Natural killer cell (primary cell): Measurements from ENCODE around the gene TFR2. TPM values are rescaled to one million over a fixed set of nuclear protein-coding genes. Genes with fewer than 3 reads are reported as not detected.
A peak's percentile ranks its signal among the peaks of the same experiment; 100 is the strongest.

ENCODE experiments used
- ATAC-seq, 3 donors: fragments of 150-1000 bp in 2 of 3; fragments of 200-7000 bp in 1 of 3; cut with Tn5 transposase; 1 replicate in 1 of 3; 2 replicates in 2 of 3; pipeline ENCODE4 v1.10.0; 2021; ENCODE audit warnings: mild to moderate bottlenecking in 2 of 3, moderate library complexity in 2 of 3
- DNase-seq, 2 donors: peaks; one replicate each; pipeline versions ENCODE4 v3.0.0 to v3.0.0-alpha.2; 2013 to 2021; ENCODE audit warnings: mixed read lengths in 1 of 2
- H3K27ac ChIP-seq: one replicate; pipeline ENCODE4 v1.5.1; 2013; ENCODE audit warnings: mild to moderate bottlenecking, low read length
- H3K27me3 ChIP-seq: one replicate; pipeline ENCODE4 v1.6.1; 2013; ENCODE audit warnings: low read length; ENCODE audit not compliant: control insufficient read depth, insufficient read depth
- H3K36me3 ChIP-seq: one replicate; pipeline ENCODE4 v1.6.1; 2013; ENCODE audit warnings: low read length; ENCODE audit not compliant: control insufficient read depth, insufficient read depth
- H3K4me1 ChIP-seq: one replicate; pipeline ENCODE4 v1.6.1; 2013; ENCODE audit warnings: low read length; ENCODE audit not compliant: control insufficient read depth, insufficient read depth
- H3K4me3 ChIP-seq: one replicate; pipeline ENCODE4 v1.5.1; 2013; ENCODE audit warnings: low read length
- H3K9me3 ChIP-seq: one replicate; pipeline ENCODE4 v1.6.1; 2013; ENCODE audit warnings: low read length; ENCODE audit not compliant: control insufficient read depth, insufficient read depth
- H3K27ac Mint-ChIP-seq, 2 donors: one replicate each; pipeline ENCODE4 v1.8.0; 2022; ENCODE audit warnings: mild to moderate bottlenecking in 2 of 2, mixed read lengths in 2 of 2, moderate library complexity in 1 of 2
- H3K27me3 Mint-ChIP-seq, 2 donors: one replicate each; pipeline ENCODE4 v1.8.0; 2022; ENCODE audit warnings: low read depth in 2 of 2, mixed read lengths in 2 of 2
- H3K36me3 Mint-ChIP-seq: one replicate; pipeline ENCODE4 v1.8.0; 2022; ENCODE audit warnings: mixed read lengths
- H3K4me1 Mint-ChIP-seq, 2 donors: one replicate each; pipeline ENCODE4 v1.8.0; 2022; ENCODE audit warnings: mixed read lengths in 2 of 2
- H3K4me3 Mint-ChIP-seq: one replicate; pipeline ENCODE4 v1.8.0; 2022; ENCODE audit warnings: mild to moderate bottlenecking, moderate library complexity, mixed read lengths
- H3K9me3 Mint-ChIP-seq, 2 donors: one replicate each; pipeline ENCODE4 v1.8.0; 2022; ENCODE audit warnings: mixed read lengths in 2 of 2
- CTCF ChIP-seq: fragments of 200-600 bp; IDR thresholded peaks from one replicate; pipeline ENCODE4 v1.8.0; 2022; ENCODE audit warnings: antibody characterized with exemption
- WGBS: methylation state at CpG from one replicate; pipeline ENCODE4 v1.1.7; 2013; ENCODE audit warnings: missing lambda C conversion rate; ENCODE audit not compliant: insufficient coverage; 5-methylcytosine and 5-hydroxymethylcytosine counted together
- intact Hi-C: fragments of 100-400 bp; cut with micrococcal nuclease; formaldehyde crosslinking; loops from one replicate; pipeline ENCODE4 v1.14.2; 2022
- total RNA-seq, 4 donors: library from RNA; stranded (reverse); fragments of 120-200 nt in 1 of 4; gene quantifications; one replicate each; pipeline versions ENCODE4 v1.2.3 to v1.2.4, GENCODE V29; 2013 to 2022

The TFR2 gene
- total RNA-seq, 3 donors from 2014 or later (not counting 1 experiment from before 2014, with no cell fraction given): 9.8 to 13.8 (median 12.0) TPM

GRCh38 chr7:100620239-100620638, 21.1 kb downstream of the TFR2 start:
- Mint-ChIP-seq H3K27ac (no peak overlapping the region), H3K36me3 (no peaks in the 10 kb centered on the region), H3K27me3 (no peaks in the 10 kb centered on the region), H3K4me1 (peaks cover 0 to 6% of the 10 kb centered on the region in 2 donors), H3K4me3 (no peak overlapping the region), H3K9me3 (no peaks in the 10 kb centered on the region)
- TF ChIP-seq CTCF: no peak
- no peak overlapping the region for H3K4me3 ChIP-seq
- no peak overlapping the region for H3K27ac ChIP-seq
- H3K4me1 ChIP-seq: no peaks in the 10 kb centered on the region
- intact Hi-C loops: no loop called here
- WGBS: 87% methylated on average over 5 of the region's 6 CpGs
- DNase-seq (no peak), ATAC-seq (no peak)
- peaks cover 2% of the 10 kb centered on the region for H3K36me3 ChIP-seq
- H3K27me3 ChIP-seq: no peaks in the 10 kb centered on the region
- no peaks in the 10 kb centered on the region for H3K9me3 ChIP-seq

GRCh38 chr7:100614308-100614861, 27.0 kb downstream of the TFR2 start:
- no peaks in the 10 kb centered on the region for H3K27me3 Mint-ChIP-seq
- H3K27ac Mint-ChIP-seq: no peak overlapping the region
- H3K4me3 ChIP-seq: no peak overlapping the region
- no peaks in the 10 kb centered on the region for H3K36me3 Mint-ChIP-seq
- no peak for TF ChIP-seq CTCF
- H3K36me3 ChIP-seq: peaks cover 3% of the 10 kb centered on the region
- H3K4me1 ChIP-seq: peaks cover 23% of the 10 kb centered on the region
- no peaks in the 10 kb centered on the region for H3K27me3 ChIP-seq
- H3K27ac ChIP-seq: no peak overlapping the region
- intact Hi-C loops: no loop called here
- ATAC-seq (no peak), DNase-seq (no peak)
- peaks cover 16 to 27% of the 10 kb centered on the region in 2 donors for H3K4me1 Mint-ChIP-seq
- 92% methylated on average over 4 of the region's 6 CpGs for WGBS
- H3K4me3 Mint-ChIP-seq: no peak overlapping the region
- no peaks in the 10 kb centered on the region for H3K9me3 ChIP-seq
- H3K9me3 Mint-ChIP-seq: no peaks in the 10 kb centered on the region

- Histone ChIP-seq H3K36me3 (peaks cover 3% of the 10 kb centered on the region), H3K27ac (no peak overlapping the region), H3K9me3 (no peaks in the 10 kb centered on the region), H3K27me3 (no peaks in the 10 kb centered on the region), H3K4me3 (no peak overlapping the region), H3K4me1 (peaks cover 23% of the 10 kb centered on the region)
- Mint-ChIP-seq H3K4me1 (peaks cover 16 to 27% of the 10 kb centered on the region in 2 donors), H3K27me3 (no peaks in the 10 kb centered on the region), H3K36me3 (no peaks in the 10 kb centered on the region), H3K27ac (peak overlapping the region in 1 of 2 donors; percentile 38), H3K9me3 (no peaks in the 10 kb centered on the region), H3K4me3 (peak overlapping the region; percentile 72)
- WGBS: 85% methylated on average over 13 of the region's 13 CpGs
- intact Hi-C loops: loop anchor here (2.0 kb wide), 1 partner anchor 13 kb away; no protein-coding TSS in a partner anchor
- DNase-seq (peak in 1 of 2 donors; percentile 42), ATAC-seq (no peak)
- no peak for TF ChIP-seq CTCF
These were observed 27.8 kb downstream of the TFR2 start for GRCh38 chr7:100613412-100614175.
